Ovary (tissue), 9 donors: Measurements from ENCODE around the gene OGA. TPM values are rescaled to one million over a fixed set of nuclear protein-coding genes. Genes with fewer than 3 reads are reported as not detected.

Experiments
- DNase-seq, 5 donors: peaks; one replicate each; pipeline ENCODE4 v3.0.0-alpha.2; 2019 to 2020
- H3K27ac ChIP-seq, 2 donors: fragments of 200-600 bp; one replicate each; pipeline versions ENCODE4 v1.5.1 to v1.8.0; 2019 to 2022
- H3K27me3 ChIP-seq: fragments of 200-600 bp; one replicate; pipeline ENCODE4 v1.8.0; 2022
- H3K36me3 ChIP-seq: fragments of 200-600 bp; sonication (generic); one replicate; pipeline ENCODE4 v1.5.1; 2019
- H3K4me1 ChIP-seq: one replicate; pipeline ENCODE4 v1.8.1; 2013; ENCODE audit warnings: mild to moderate bottlenecking, moderate library complexity; ENCODE audit not compliant: insufficient read depth
- H3K4me3 ChIP-seq: fragments of 200-600 bp; sonication (generic); one replicate; pipeline ENCODE4 v1.5.1; 2017
- H3K9me3 ChIP-seq, 2 donors: fragments of 200-600 bp in 1 of 2; sonication (generic) in 1 of 2; one replicate each; pipeline versions ENCODE4 v1.5.1 to v1.8.1; 2013 to 2019; ENCODE audit warnings: mild to moderate bottlenecking in 1 of 2, moderate library complexity in 1 of 2
- CTCF ChIP-seq, 3 donors: fragments of 450-650 bp in 2 of 3; fragments of 200-600 bp in 1 of 3; IDR thresholded peaks; one replicate each; pipeline versions ENCODE4 v1.5.1 to v1.8.0; 2016 to 2022; ENCODE audit warnings: antibody characterized with exemption in 3 of 3, mild to moderate bottlenecking in 1 of 3
- EP300 ChIP-seq: sonication (generic); formaldehyde crosslinking; IDR thresholded peaks from one replicate; pipeline ENCODE4 v1.6.1; 2017; ENCODE audit warnings: antibody characterized with exemption
- POLR2A ChIP-seq: fragments of 450-650 bp; IDR thresholded peaks from one replicate; pipeline ENCODE4 v1.6.1; 2017; ENCODE audit warnings: antibody characterized with exemption, mild to moderate bottlenecking, moderate library complexity
- WGBS, 3 donors: extraction: QIAGEN DNeasy Blood & Tissue Kit in 1 of 3; methylation state at CpG; one replicate each; pipeline versions ENCODE4 v1.1.5 to v1.1.7; 2013 to 2017; 5-methylcytosine and 5-hydroxymethylcytosine counted together
- intact Hi-C, 4 donors: fragments of 100-400 bp; cut with DNase I; formaldehyde crosslinking; loops; one replicate each; pipeline versions ENCODE4 v1.11.0 to v1.15.1; 2022 to 2023
- polyA plus RNA-seq, 2 donors: library from polyadenylated mRNA; stranded (reverse); fragments of 200-250 nt in 1 of 2; fragments of 350-450 nt in 1 of 2; fragmentation: Illumina TruSeq in 1 of 2; extraction: RNeasy Lipid Tissue Mini Kit (QIAGEN cat#74804) in 1 of 2; gene quantifications; one replicate each; pipeline ENCODE4 v1.2.3, GENCODE V29; 2013 to 2014
- total RNA-seq, 7 donors: library from RNA; depleted of rRNA in 2 of 7; stranded (reverse); fragments of >200 nt in 2 of 7; fragmentation: NEBNext Ultra II Directional in 3 of 7; extraction: Animal tissue kit (Norgen Biotek cat#: 25700) in 3 of 7; gene quantifications; one replicate each; pipeline versions ENCODE4 v1.1.0 to v1.2.4, GENCODE V29; 2016 to 2023
- donor health status: DM: no; HTN: no; CAD: no; lungs with moderate emphysema.
- donor health status: DM: no; HTN: no; CAD: no.
- donor health status: Bipolar disorder and iron deficiency.
- donor health status: DM: yes; HTN: yes; CAD: no.
- donor health status: DM: no; HTN: no; CAD: no.
- donor health status: DM: yes; HTN: yes; CAD: no.

OGA gene
- total and polyA plus RNA-seq, 9 donors: 58.9 to 134 (median 102) TPM

DNA sequence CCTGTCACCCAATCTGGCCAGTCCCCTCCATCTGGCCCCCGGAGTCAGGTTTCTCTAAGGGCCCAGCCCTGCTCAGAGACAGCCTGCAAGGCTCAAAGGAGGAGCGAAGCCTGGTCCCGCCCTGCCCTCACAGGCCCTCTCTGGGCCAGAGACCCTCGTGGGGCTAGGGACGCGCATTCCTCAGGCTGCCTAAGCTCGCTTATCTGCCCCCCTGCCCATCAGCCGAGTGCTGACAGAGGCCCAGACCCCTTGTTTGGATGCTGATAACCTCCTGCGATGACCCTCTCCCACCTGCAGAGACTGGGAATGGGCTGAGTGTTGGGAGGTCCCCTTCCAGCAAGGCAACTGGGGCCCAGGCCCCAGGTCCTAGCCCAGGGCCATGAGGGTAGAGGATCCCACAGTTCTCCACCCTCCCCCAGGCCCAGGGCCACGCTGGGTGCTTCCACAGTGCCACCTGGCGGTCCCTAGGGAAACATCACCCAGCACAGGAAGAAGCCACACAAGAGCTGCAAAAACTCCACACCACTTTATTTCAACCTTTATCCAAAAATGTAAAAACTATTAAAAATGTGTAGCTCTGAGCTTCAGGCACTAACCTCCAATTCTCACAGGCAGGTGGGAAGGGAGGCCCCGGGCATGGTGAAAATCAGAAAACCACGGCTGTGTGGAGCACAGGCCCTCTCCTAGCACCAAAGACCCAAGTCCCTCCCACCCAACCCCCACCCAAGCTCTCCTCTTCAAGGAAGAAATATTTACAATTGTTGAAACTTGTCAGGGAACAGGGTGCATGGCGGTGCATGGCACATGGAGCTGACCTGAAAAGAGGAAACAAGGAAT, 37.2 kb downstream of the OGA start:
- Histone ChIP-seq H3K4me3 (no peak overlapping the region), H3K27ac (no peak overlapping the region), H3K36me3 (no peaks in the 10 kb centered on the region), H3K27me3 (no peaks in the 10 kb centered on the region), H3K9me3 (no peaks in the 10 kb centered on the region), H3K4me1 (peaks cover 20% of the 10 kb centered on the region)
- no peak for TF ChIP-seq POLR2A
- peak in 2 of 3 donors; percentile 58 to 62 for TF ChIP-seq CTCF (IDR thresholded peaks at IDR 0.05)
- DNase-seq: peak in 4 of 5 donors; percentile 48 to 71 (median 56)
- intact Hi-C loops: loop anchor here in 1 of 4 donors (10.0 kb wide), 1 partner anchor 176 kb away; no protein-coding TSS in a partner anchor
- WGBS, 3 donors: 61 to 62% (median 61%) methylated on average over 14 of the region's 14 CpGs

DNA sequence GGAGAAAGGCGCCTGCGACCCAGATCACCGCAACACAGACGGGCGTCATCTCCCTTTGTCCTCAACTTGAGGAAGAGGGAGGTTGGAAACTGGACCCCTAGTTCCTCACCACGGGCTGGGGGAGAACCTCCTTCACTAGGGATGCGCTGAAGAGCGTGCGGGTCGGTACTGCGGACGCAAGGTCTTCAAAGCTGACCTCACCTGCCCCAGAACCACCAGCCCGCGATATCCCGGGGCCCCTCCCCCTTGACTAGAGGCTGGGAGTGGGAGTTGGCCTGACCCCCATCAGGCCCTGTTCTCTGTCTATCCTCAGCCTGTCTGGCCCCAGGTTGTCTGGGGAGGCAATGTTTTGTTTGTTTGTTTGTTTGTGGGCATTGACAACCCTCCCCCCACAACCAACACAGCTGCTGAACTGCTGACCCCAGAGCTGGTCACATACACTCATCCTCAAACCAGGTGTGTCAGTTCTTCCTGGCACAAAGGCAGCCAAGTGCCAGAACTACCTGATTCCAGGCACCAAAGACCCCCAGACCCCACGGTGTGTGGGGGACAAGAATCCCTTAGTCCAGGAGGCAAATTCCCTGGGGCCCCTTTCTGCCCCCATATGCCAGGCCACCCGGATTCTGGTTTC, 37.9 kb downstream of the OGA start:
- H3K4me1 ChIP-seq: peaks cover 20% of the 10 kb centered on the region
- intact Hi-C loops: loop anchor here in 1 of 4 donors (10.0 kb wide), 1 partner anchor 176 kb away; no protein-coding TSS in a partner anchor
- H3K4me3 ChIP-seq: peak overlapping the region; percentile 16
- no peak overlapping the region for H3K27ac ChIP-seq
- no peaks in the 10 kb centered on the region for H3K27me3 ChIP-seq
- no peaks in the 10 kb centered on the region for H3K36me3 ChIP-seq
- DNase-seq: no peak
- WGBS, 3 donors: 15 to 22% (median 21%) methylated on average over 17 of the region's 17 CpGs
- no peaks in the 10 kb centered on the region for H3K9me3 ChIP-seq
- TF ChIP-seq POLR2A (no peak), CTCF (IDR thresholded peaks at IDR 0.05) (peak in 1 of 3 donors; percentile 7), EP300 (no peak)

DNA sequence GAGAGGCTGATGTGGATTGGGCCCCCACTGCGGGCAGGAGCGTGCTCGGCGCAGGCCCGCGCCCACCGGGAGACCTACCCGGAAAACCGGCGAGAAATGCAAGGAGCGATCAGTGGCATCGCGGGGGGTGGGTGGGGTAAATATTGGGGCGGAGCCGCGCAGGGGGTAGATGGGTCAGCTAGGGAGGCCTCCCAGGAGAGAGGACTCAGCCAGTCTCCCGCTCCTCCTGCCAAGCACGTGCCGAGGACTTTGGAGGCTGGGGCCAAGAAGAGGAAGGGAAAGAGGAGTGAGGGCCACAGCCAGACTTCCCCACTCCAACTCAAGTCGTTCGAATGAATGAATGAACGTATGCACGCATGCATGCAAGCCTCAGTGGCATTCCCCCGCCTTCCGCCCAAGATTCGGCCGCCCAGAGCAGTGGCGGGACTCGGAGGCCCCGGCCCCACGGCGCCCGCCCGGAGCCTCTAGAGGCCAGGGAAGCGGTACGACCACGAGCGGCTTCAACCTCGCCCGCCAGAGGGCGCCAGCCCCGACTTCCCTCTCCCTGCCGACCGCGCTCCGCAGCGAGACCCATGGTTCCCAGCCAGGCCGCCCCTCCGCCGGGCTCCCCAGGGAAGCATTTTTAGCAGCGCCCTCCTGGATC, 38.6 kb downstream of the OGA start:
- peak overlapping the region; percentile 16 for H3K4me3 ChIP-seq
- 2 to 3% (median 3%) methylated on average over 33 to 51 of the region's 51 CpGs for WGBS, 3 donors
- no peaks in the 10 kb centered on the region for H3K36me3 ChIP-seq
- no peaks in the 10 kb centered on the region for H3K27me3 ChIP-seq
- no peak overlapping the region for H3K27ac ChIP-seq
- TF ChIP-seq POLR2A (no peak), CTCF (IDR thresholded peaks at IDR 0.05) (peak; percentile 66 to 67 (median 67)), EP300 (no peak)
- peaks cover 20% of the 10 kb centered on the region for H3K4me1 ChIP-seq
- intact Hi-C loops: loop anchor here (5.0 to 10.0 kb wide), 6 partner anchors 175 to 565 kb away; no protein-coding TSS in a partner anchor
- no peaks in the 10 kb centered on the region for H3K9me3 ChIP-seq
- DNase-seq: peak; percentile 57 to 87 (median 80)
